NB4 (cell line): Measurements from ENCODE around the gene DSEL.

Experiments
- CTCF ChIP-seq: IDR thresholded peaks from one replicate; pipeline ENCODE4 v1.5.1; 2012; ENCODE audit warnings: low read depth, low read length
- POLR2A ChIP-seq: IDR thresholded peaks from 2 replicates; pipeline ENCODE4 v1.6.1; 2011; ENCODE audit warnings: mild to moderate bottlenecking; ENCODE audit not compliant: insufficient read length; ENCODE audit errors: extremely low read depth

GRCh38 chr18:67513280-67513679 lies 3.2 kb downstream of the DSEL start:
- TF ChIP-seq CTCF (no peak), POLR2A (no peak)
